K562 (cell line): ENCODE data around the gene LBH. TPM values are rescaled to one million over a fixed set of nuclear protein-coding genes. Genes with fewer than 3 reads are reported as not detected.

Experiments used
- ARID2 ChIP-seq: fragments of 450-650 bp; IDR thresholded peaks from 2 replicates; pipeline ENCODE4 v1.6.1; 2017; ENCODE audit warnings: antibody characterized with exemption, mild to moderate bottlenecking
- BRCA1 ChIP-seq, 2 experiments: fragments of 450-650 bp in 1 of 2; sonication (generic) in 1 of 2; formaldehyde crosslinking in 1 of 2; IDR thresholded peaks; 2 replicates each; pipeline versions ENCODE4 v1.5.0 to v1.6.1; 2017 to 2020; ENCODE audit warnings: mild to moderate bottlenecking in 1 of 2, missing genetic modification reagents in 1 of 2
- CC2D1A ChIP-seq: fragments of 450-650 bp; IDR thresholded peaks from 2 replicates; pipeline ENCODE4 v1.6.1; 2017; ENCODE audit warnings: mild to moderate bottlenecking
- CREB5 ChIP-seq: fragments of 250-450 bp; sonication (Bioruptor Pico); IDR thresholded peaks from 2 replicates; pipeline ENCODE4 v1.5.0; 2020; ENCODE audit warnings: mild to moderate bottlenecking
- GTF2B ChIP-seq: IDR thresholded peaks from 2 replicates; pipeline ENCODE4 v1.6.1; 2011; ENCODE audit not compliant: insufficient read length; ENCODE audit errors: extremely low read depth
- HES1 ChIP-seq: fragments of 450-650 bp; IDR thresholded peaks from 2 replicates; pipeline ENCODE4 v1.6.1; 2016; ENCODE audit warnings: low read depth, mild to moderate bottlenecking, moderate library complexity
- HINFP ChIP-seq: fragments of 450-650 bp; conservative IDR thresholded peaks from 2 replicates; pipeline ENCODE4 v1.6.1; 2016; ENCODE audit warnings: missing genetic modification characterization, low read depth, mild to moderate bottlenecking, control low read depth, missing compliant biosample characterization
- JUND ChIP-seq, 2 experiments: IDR thresholded peaks; 2 replicates in 1 of 2; 3 replicates in 1 of 2; pipeline ENCODE4 v1.6.1; 2011; ENCODE audit warnings: borderline replicate concordance in 2 of 2, low read depth in 2 of 2, low read length in 2 of 2, improper control_type of control experiment in 1 of 2, missing biosample characterization in 1 of 2, missing genetic modification characterization in 1 of 2, missing genetic modification reagents in 1 of 2
- NEUROD1 ChIP-seq: fragments of 150-350 bp; IDR thresholded peaks from 2 replicates; pipeline ENCODE4 v1.6.1; 2014; ENCODE audit warnings: borderline replicate concordance, low read length, low read depth; ENCODE audit not compliant: partially characterized antibody
- RAD21 ChIP-seq, 2 experiments: fragments of 250-450 bp in 1 of 2; fragments of 450-650 bp in 1 of 2; sonication (Bioruptor Pico) in 1 of 2; formaldehyde crosslinking in 1 of 2; IDR thresholded peaks in 1 of 2; conservative IDR thresholded peaks in 1 of 2; 2 replicates each; pipeline versions ENCODE4 v1.4.0 to v1.8.0; 2020 to 2022; ENCODE audit warnings: mild to moderate bottlenecking in 2 of 2, moderate library complexity in 1 of 2
- RB1 ChIP-seq: fragments of 450-650 bp; IDR thresholded peaks from 2 replicates; pipeline ENCODE4 v1.6.1; 2017; ENCODE audit warnings: low read depth, mild to moderate bottlenecking
- RBM14 ChIP-seq: fragments of 200-400 bp; formaldehyde crosslinking; IDR thresholded peaks from 2 replicates; pipeline ENCODE4 v1.6.1; 2018; ENCODE audit warnings: low read depth, mild to moderate bottlenecking, low read length, moderate library complexity, borderline replicate concordance; ENCODE audit not compliant: insufficient read depth
- SAP30 ChIP-seq: fragments of 200-600 bp; sonication (generic); IDR thresholded peaks from 2 replicates; pipeline ENCODE4 v1.6.1; 2012; ENCODE audit warnings: borderline replicate concordance, low read depth, mild to moderate bottlenecking, moderate library complexity, low read length, control low read depth, inconsistent platforms; ENCODE audit not compliant: insufficient read depth, poor library complexity, severe bottlenecking
- SIN3B ChIP-seq: fragments of 450-650 bp; IDR thresholded peaks from 2 replicates; pipeline ENCODE4 v1.6.1; 2017; ENCODE audit warnings: low read depth, mild to moderate bottlenecking, moderate library complexity
- polyA plus RNA-seq, 8 experiments: library from polyadenylated mRNA; depleted of rRNA in 4 of 8; stranded (reverse) in 5 of 8; unstranded in 3 of 8; fragments of >200 nt; fragmentation: Nextera tagmentation in 2 of 8; fragmentation: Illumina TruSeq in 1 of 8; extraction: Ambion mirVana in 2 of 8; extraction: Trizol in 1 of 8; gene quantifications; 2 replicates each; pipeline versions ENCODE4 v1.2.1 to v1.2.3, GENCODE V29; 2011 to 2014; ENCODE audit warnings: inconsistent platforms in 1 of 8, missing spikeins in 1 of 8
- total RNA-seq, 7 experiments: library from RNA; depleted of rRNA in 6 of 7; stranded (reverse); fragments of >200 nt in 6 of 7; fragmentation: Illumina TruSeq in 2 of 7; extraction: Trizol in 2 of 7; gene quantifications; 2 replicates each; pipeline versions ENCODE4 v1.2.1 to v1.2.3, GENCODE V29; 2011 to 2021; ENCODE audit warnings: low replicate concordance in 1 of 7

The LBH gene
- total and polyA plus RNA-seq, 9 of the 15 experiments (the other 6 are each of a cell fraction or from before 2014, with no cell fraction given): 3.1 to 13.4 (median 7.4) TPM

- TF ChIP-seq CREB5 (CRISPR knock-in tag) (no peak), RBM14 (no peak), SIN3B (no peak), HINFP (tag) (no peak), BRCA1 (IDR thresholded peaks at IDR 0.05) (no peak), BRCA1 (CRISPR knock-in tag; IDR thresholded peaks at IDR 0.05) (no peak), ARID2 (peak; percentile 91), NEUROD1 (no peak), HES1 (no peak), CC2D1A (peak; percentile 66; the same call in 1 of the 2 replicates), JUND (IDR thresholded peaks at IDR 0.05; ENCODE audit: borderline replicate concordance, low read depth, low read length) (peak; percentile 22; the same call in 1 of the 2 replicates), JUND (tag; IDR thresholded peaks at IDR 0.05; ENCODE audit: borderline replicate concordance, low read depth, low read length) (no peak), RAD21 (CRISPR knock-in tag; conservative IDR thresholded peaks at IDR 0.05 in 1 of 2, IDR thresholded peaks at IDR 0.05 in 1 of 2) (peak; percentile 95 to 97), SAP30 (no peak), GTF2B (no peak), RB1 (peak; percentile 41; the same call in 1 of the 2 replicates)
Measured at GRCh38 chr2:30208453-30208852, 22.9 kb upstream of the LBH start (continued).
